ENCODE data around the gene HSPG2. TPM values are rescaled to one million over a fixed set of nuclear protein-coding genes. Genes with fewer than 3 reads are reported as not detected.

Gene HSPG2
- total and polyA plus RNA-seq, 11 donors: 164 to 608 (median 304) TPM

GRCh38 chr1:21913763-21914162 lies 23.3 kb downstream of the HSPG2 start:
- Histone ChIP-seq H3K4me1 (peaks cover 36 to 100% (median 98%) of the 10 kb centered on the region in 12 donors), H3K27ac (peak overlapping the region; percentile 80 to 98 (median 89)), H3K36me3 (peaks cover 0 to 36% (median 4%) of the 10 kb centered on the region in 9 donors), H3K27me3 (no peaks in the 10 kb centered on the region), H3K4me3 (no peak overlapping the region), H3K9me3 (no peaks in the 10 kb centered on the region)
- 23 to 42% (median 33%) methylated on average over 5 of the region's 5 CpGs for WGBS, 4 donors
- intact Hi-C loops (cut with DNase I): loop anchor here in 2 of 10 donors (2.0 kb wide), 2 partner anchors 13 to 17 kb away; no protein-coding TSS in a partner anchor
- DNase-seq: peak in 1 of 5 donors; percentile 40
- TF ChIP-seq CTCF (IDR thresholded peaks at IDR 0.05) (no peak), POLR2A (IDR thresholded peaks at IDR 0.05) (no peak)
- ATAC-seq: peak in 3 of 4 donors; percentile 5 to 18 (median 16)

GRCh38 chr1:21913258-21913657 lies 23.9 kb downstream of the HSPG2 start:
- TF ChIP-seq POLR2A (IDR thresholded peaks at IDR 0.05) (no peak), CTCF (IDR thresholded peaks at IDR 0.05) (no peak)
- no peak overlapping the region for H3K4me3 ChIP-seq
- H3K27ac ChIP-seq: peak overlapping the region; percentile 80 to 98 (median 89)
- H3K27me3 ChIP-seq: no peaks in the 10 kb centered on the region
- DNase-seq: peak in 3 of 5 donors; percentile 22 to 74 (median 33)
- intact Hi-C loops (cut with DNase I): loop anchor here in 2 of 10 donors (2.0 kb wide), 2 partner anchors 14 to 18 kb away; no protein-coding TSS in a partner anchor
- H3K36me3 ChIP-seq: peaks cover 0 to 31% (median 4%) of the 10 kb centered on the region in 9 donors
- no peaks in the 10 kb centered on the region for H3K9me3 ChIP-seq
- 5 to 34% (median 26%) methylated on average over 8 of the region's 8 CpGs; no CpG with 5 or more reads in 1 of the 4 donors for WGBS, 4 donors
- peaks cover 41 to 100% (median 99%) of the 10 kb centered on the region in 12 donors for H3K4me1 ChIP-seq
- peak in 1 of 4 donors; percentile 0 for ATAC-seq

GRCh38 chr1:21912038-21912758 lies 24.9 kb downstream of the HSPG2 start:
- peaks cover 0 to 29% (median 4%) of the 10 kb centered on the region in 9 donors for H3K36me3 ChIP-seq
- H3K9me3 ChIP-seq: no peaks in the 10 kb centered on the region
- no peak for TF ChIP-seq POLR2A (IDR thresholded peaks at IDR 0.05)
- TF ChIP-seq CTCF (IDR thresholded peaks at IDR 0.05): no peak
- WGBS, 4 donors: 57 to 64% (median 59%) methylated on average over 9 of the region's 9 CpGs
- H3K27ac ChIP-seq: peak overlapping the region; percentile 75 to 98 (median 89)
- no peak overlapping the region for H3K4me3 ChIP-seq
- H3K27me3 ChIP-seq: no peaks in the 10 kb centered on the region
- DNase-seq (peak in 2 of 5 donors; percentile 5 to 17), ATAC-seq (no peak)
- intact Hi-C loops (cut with DNase I): loop anchor here in 2 of 10 donors (2.0 kb wide), 2 partner anchors 15 to 19 kb away; no protein-coding TSS in a partner anchor
- H3K4me1 ChIP-seq: peaks cover 41 to 100% (median 99%) of the 10 kb centered on the region in 12 donors
